ENCODE data around the gene VGF.
"Not testable (repeated sequence)": the region's sequence is repeated elsewhere in the genome, so short reads cannot be mapped to it uniquely, and the experiment has no call there.

The VGF gene

DNA sequence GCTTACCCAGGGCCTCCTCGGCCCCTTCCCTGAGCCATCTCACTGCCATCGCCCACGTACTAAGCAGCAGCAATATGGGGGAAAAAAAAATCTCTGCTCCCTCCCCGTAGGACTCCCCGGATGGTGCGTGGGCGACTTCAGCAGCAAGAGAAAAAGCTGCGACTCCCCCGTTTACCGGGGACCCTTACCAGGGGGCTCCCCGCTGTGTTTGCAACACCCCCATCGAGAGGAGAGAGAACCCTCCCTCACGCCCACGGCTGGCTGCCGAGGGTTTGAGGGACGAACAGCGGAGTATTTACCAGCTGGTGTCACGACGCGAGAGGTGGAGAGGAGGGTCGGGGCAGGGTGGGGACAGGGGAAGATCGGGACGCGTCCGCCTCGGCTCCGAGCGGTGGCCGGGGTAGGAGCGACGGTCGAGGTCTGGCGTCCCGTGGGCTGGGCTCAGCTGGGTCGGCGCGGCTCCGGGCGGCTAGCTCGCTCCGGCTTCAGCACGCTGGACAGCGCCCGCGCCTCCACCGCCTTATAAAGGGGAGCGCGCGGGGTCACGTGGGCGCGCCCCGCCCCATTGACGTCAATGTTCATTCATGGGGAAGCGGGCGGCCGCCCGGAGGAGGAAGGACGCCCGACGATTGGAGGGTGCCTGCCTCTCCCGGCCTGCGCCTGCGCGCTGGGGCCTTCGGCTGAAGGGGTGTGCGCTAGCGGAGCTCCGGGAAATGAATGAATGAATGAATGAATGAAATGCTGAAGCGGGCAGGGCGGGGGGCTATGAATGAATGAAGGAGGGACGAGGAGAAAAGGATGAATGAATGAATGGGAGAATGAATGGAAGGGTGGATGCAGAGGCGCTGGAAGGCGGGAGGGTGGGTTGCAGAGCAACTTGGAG, at the start of gene VGF:
Gene VGF (minus strand): TSS at position 495 of the 883 bp plus-strand sequence. CDS start 726 bp downstream, outside the sequence.
- DNase-seq (ENCODE audit: low read depth in 2 of 2) = peak; percentile 84 to 90

DNA sequence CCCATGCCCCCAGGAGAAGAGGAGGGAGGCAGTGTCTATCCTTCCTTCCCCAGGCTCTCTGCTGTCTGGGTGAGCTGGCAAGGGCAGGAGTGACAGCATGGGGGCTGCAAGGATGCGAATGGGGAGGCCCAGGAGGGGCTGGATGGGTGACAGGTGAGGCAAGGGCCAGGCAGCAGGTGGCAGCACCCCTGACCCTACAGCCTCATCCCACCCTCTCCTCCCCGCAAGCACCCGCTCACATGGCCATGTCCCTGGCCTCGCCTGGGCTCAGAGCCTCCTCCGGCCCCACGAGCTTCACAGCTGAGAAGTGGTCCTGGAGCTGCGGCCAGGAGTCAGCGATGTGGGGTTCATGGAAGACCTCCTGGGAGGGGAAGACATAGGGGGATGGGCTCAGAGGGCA, 46.6 kb upstream of the VGF start:
- DNase-seq (ENCODE audit: low read depth in 2 of 2) = no peak

DNA sequence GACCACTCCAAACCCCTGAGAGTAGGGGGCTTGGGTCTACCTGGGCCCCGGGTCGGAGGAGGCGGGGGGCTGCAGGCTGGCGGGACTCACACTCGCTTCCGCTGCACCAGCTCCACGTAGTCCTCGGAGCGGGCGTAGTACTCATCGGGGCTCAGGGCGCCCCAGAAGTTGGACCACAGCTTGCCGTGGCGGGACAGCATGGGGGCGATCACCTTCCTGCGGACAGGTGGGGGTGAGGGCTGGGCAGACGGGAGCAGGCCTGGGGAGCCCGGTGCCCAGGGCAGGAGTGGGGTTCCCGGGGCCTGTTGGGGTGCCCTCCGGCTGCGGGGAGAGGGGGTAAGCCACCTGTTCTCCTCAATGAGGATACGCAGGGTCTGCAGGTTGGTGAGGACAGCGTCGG, 46.1 kb upstream of the VGF start:
- DNase-seq (ENCODE audit: low read depth in 2 of 2) = no peak

DNA sequence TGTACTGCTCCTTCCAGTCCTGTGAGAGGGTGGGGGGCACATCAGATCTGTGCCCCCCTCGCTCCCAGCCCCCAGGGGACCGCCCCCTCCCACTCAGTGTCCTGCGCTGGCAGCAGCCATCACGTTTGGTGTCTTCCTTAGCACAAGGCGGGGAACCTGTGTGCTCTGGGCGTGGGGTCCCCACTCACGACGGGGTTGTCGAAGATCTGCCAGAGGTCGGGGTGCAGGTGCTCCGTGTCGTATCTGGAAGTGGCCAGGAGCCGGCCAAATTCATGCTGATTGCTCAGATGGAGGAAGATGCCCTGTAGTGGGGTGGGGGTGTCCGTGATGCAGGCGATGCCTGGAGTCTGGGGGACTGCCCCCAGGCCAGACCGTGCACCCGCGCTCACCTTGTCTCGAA, 44.8 kb upstream of the VGF start:
- no peak for DNase-seq (ENCODE audit: low read depth in 2 of 2)

DNA sequence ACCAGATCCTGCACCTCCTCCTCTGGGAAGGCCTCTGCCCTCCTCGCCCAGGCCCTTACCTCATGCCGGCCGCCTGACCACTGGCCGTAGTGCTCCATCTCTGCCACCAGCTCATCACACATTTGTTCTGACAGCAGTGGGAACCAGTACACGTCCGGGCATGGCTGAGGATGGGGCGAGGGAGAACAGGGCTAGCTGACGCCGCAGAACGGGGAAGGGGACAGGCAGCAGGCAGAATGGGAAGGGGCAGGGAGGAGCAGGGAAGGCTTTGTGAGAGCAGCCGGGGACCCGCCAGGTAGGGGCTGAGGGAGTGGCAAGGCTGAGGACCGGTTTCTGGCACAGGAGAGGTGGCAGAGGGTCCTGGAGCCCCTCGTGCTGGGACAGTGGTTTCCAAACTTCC, 43.4 kb upstream of the VGF start:
- no peak for DNase-seq (ENCODE audit: low read depth in 2 of 2)

DNA sequence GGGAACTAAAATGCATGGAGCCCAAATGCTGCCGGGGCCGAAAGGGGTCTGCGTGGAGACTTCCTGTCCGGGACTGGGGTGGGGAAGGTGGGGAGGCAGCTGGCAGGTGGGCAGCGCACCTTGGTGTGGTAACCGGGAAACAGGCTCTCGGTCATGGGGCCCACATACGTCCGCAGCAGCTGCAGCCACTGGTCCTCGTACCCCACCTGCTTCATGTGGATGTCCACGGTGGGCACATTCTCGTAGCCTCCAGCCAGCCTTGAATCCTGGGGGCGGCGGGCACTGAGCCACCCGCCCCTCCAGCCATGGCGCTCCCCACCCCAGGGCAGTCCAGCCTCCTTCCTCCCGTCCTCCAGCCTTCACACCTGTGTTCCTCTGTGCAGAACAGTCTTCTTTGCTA, 42.1 kb upstream of the VGF start:
- no peak for DNase-seq (ENCODE audit: low read depth in 2 of 2)

DNA sequence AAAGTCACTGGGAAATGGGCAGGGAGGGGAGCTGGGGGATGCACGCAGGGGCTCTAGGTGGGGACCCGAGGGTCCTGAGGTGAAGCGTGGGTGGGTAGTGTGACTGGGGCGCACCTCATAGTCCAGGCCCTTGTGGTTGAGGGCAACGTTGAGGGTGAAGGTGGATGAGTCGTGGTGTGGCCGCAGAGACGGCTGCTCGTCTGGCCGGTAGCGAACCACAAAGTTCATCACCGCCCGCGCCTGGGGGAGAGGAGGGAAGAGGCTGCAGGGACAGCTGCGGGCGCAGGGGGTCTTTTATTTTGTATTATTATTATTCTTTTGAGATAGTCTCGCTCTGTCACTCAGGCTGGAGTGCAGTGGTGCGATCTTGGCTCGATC, 41.3 kb upstream of the VGF start:
- no peak for DNase-seq (ENCODE audit: low read depth in 2 of 2)

DNA sequence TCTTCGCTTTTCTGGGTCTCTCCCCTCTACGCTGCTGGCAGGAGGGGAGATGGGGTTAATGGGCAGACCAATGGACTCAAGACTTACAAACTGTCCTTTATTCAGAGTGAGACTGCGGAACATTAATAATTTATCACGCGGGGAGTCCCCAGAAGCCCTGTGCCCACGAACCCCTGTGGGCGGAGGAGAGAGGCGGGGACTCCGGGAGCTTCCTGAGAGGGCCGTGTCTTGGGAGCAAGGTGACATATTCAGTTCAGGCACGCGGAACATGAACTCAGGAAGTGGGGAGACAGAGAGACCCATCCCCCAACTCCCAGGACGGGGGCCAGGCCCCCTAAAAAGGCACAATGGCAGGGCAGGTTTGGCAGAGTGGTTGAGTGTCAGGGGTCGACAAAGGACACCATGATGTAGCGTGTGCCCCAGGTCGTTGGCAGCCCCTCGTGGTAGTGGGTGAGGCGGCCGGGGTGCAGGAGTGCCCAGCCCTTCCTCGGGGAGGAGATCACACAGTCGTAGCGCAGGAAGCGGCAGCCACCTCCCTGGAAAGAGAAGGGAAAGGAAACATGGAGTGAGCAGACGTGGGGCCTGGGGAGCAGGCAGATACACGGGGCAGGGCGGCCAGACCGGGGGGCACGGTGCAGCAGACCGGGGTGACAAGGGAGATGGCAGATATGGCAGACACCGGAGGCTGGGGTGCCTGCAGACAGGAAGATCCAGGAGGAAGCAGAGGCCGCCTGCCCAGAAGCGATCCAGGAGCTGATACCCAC, 40.7 kb upstream of the VGF start:
- no peak for DNase-seq (ENCODE audit: low read depth in 2 of 2)

DNA sequence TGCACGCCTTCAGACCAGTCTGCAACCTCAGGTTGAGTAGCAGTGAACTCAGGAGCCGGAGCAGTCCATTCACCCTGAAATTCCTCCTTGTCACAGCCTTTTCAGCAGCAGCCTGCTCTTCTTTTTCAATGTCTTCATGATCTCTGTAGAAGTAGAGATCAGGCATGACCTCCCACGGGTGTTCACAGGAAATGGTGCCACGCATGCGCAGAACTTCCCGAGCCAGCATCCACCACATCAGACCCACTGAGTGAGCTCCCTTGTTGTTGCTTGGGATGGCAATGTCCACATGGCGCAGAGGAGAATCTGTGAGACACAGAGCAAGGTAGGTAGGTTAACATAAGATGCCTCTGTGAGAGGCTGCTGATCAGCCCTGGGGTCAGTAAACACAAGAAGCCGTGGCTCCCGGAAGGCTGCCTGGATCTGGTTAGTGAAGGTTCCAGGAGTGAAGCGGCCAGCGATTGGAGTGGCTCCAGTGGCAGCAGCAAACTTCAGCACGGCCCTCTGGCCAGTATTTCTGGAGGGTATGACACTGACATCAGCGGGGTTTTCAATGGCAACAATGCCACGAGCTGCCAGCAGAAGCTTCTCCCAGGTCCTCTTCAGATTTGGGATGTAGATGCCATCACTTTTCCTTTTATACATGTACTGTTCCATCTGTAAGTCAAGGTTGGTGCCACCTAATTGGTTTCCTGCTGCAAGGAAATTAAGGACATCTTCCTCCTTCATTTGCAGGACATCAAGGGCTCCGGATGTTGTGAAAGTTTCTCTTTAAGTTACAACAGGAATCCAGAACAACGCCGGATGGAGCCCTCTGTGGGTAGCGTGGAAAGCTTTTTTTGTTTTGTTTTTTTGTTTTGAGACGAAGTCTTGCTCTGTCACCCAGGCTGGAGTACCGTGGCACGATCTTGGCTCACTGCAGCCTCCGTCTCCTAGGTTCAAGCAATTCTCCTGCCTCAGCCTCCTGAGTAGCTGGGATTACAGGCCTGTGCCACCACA, 38.7 kb upstream of the VGF start:
- not testable (repeated sequence) for DNase-seq (ENCODE audit: low read depth in 2 of 2)

DNA sequence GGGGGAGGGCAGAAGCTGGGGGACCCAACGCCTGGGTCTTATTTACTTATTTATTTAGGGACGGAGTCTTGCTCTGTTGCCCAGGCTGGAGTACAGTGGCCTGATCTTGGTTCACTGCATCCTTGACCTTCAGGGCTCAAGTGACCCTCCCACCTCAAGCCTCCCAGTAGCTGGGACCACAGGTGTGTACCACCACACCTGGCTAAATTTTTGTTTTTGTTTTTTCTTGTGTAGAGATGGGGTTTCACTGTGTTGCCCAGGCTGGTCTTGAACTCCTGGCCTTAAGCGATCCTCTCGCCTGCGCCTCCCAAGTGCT, 37.2 kb upstream of the VGF start:
- no peak for DNase-seq (ENCODE audit: low read depth in 2 of 2)

DNA sequence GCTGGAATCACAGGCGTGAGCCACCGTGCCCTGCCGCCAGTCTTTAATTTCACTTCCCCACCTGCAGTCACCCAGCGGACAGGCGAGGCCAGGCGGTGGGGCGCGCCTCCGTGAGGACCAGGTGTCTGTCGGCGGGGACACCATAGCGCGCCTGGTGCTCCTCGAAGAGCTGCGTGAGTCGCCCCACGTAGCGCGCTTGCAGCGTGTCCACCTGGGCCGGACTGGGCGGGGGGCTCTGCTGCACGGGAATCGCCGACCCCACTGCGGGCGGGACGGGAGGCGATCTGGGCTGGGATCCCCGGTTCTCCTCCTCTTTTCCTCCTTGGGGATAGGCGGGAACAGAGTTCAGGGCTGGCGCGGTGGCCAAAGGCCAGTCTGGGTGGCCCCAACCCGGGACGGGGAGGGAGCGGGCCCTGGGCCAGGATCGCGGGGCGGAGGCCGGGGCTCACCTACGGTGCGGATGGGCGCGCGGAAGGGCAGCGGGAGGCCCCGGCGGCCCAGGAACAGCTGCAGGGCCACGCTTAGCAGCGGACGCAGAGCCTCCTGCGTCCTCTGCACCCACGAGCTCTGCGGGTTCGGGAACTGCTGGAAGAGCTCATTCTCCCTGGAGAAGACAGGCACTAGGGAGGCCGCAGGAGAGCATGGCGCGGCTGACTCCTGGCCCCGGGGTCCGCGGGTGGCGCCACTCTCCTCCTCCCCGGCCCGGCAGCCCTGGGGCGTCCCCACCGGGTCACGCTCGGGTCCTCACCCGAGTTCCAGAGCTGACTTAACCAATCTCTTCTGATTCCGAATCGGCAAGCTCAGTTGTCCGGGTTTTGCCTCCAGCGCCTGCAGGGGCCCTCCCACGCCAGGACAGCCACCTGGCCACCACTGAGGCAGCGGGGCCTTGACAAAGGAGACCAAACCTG, 36.6 kb upstream of the VGF start:
- no peak for DNase-seq (ENCODE audit: low read depth in 2 of 2)

DNA sequence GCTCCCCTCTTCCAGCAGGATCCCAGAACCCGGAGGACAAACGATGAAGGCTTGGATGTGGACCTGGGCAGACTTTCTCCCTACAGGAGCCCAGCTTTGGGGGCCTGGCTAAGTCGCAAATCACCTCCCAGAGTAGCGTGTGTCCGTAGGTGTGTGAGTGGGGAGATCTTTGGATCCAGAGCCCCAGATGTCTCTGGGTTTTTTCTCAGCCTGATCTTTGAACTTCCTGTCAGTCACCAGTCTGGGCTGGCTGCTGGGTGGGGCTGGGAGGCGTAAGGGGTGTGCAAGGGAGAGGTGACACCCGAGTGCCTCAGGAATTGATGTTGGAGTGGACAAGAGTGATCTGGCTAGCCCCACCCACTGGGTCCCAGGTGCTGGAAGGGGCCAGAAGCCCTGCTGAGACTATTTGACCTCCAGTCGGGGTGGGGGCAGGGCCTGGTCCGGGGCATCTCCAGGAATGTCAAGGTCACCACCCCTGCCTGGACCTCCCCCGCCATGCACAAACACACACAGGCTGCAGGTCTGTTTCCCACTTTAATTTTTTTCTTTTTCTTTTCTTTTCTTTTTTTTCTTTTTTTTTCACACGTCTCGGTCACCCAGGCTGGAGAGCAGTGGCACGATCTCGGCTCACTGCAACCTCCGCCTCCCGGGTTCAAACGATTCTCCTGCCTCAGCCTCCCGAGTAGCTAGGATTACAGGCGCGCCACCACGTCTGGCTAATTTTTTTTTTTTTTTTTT, 35.7 kb upstream of the VGF start, which contains the start of gene MOGAT3:
Gene MOGAT3 (minus strand): TSS at position 175 of the 738 bp plus-strand sequence. CDS start 182 bp downstream, outside the sequence.
- no peak for DNase-seq (ENCODE audit: low read depth in 2 of 2)

DNA sequence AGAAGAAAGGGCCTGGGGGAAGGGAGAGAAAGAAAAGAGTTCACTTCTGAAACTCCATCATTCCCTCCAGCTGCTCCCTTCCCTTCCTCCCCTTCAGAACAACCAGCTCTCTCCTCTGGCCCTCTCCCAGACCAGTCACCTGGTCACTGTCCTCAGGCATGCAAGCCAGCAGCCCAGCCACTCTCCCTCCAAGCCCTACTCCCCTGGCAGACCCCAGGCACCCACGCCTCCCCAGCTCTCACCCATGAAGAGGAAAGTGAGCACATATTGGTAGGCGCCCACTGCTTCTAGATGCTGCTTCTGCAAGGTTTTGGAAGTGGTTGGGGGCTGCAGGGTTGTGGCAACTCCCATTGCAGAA, 35.1 kb upstream of the VGF start:
- no peak for DNase-seq (ENCODE audit: low read depth in 2 of 2)

DNA sequence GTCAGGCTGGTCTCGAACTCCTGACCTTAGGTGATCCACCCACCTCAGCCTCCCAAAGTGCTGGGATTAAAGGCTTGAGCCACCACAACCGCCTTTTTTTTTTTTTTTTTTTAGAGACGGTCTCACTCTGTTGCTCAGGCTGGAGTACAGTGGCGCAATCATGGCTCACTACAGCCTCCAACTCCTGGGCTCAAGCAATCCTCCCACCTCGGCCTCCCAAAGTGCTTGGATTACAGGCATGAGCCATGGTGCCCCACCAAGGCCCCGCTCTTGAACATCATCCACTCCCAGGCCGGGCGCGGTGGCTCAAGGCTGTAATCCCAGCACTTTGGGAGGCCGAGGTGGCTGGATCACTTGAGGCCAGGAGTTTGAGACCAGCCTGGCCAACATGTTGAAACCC, 34.2 kb upstream of the VGF start:
- not testable (repeated sequence) for DNase-seq (ENCODE audit: low read depth in 2 of 2)

DNA sequence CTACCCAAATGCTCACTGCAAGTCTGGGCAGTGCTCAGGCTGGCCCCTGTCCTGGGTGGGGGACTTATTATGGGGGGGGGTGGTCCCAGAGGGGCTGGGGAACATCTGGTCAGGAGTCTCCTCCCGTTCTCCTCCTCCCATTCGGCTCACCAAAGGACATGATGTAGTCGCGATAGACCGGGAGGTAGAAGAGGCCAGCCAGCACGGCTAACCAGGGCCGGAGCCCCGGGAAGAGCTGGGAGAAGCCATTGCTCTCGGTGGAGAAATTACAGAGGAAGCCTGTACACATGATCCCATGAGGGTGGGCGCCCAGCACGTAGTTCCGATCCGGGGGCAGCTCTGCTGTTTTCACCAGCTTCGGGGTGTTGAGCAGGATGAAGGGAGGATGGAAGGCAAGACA, 33.1 kb upstream of the VGF start:
- no peak for DNase-seq (ENCODE audit: low read depth in 2 of 2)

DNA sequence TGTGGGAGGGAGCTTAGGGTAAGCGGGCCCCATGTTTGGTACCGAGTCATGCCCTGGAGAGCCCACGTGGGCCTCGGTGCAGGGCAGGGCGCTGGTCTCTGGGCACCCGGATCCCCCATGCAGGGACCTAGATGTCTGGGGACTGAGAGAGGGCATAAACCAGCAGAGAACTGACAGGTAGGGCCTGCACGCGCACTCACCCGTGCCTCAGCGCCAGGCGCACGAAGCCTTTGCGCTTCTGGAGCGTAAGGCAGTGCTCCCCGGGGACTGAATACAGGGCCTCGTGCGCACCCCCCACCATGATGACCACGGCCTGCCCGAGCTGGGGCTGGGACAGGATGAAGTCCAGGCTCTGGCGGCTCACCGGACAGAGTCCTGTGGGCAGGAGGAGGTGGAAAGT, 32.6 kb upstream of the VGF start:
- DNase-seq (ENCODE audit: low read depth in 2 of 2) = no peak

DNA sequence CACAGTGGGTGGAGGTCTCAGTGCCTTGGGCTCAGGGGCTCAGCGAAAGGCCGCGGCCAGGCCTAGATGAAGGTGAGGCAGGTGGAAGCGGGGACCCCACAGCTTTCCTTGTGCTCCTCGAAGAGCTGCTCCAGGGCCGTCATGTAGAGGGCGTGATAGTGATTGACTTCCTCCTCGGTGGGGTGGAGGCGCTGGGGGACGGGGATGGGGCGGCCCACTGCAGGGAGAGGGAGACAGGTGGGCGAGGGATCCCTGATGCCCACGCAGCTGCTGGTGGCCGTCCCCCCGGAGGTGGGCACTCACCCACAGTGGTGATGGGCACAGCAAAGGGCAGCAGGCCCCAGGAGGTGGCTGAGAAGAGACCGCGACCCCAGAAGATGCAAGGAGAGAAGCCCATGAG, 30.5 kb upstream of the VGF start:
- no peak for DNase-seq (ENCODE audit: low read depth in 2 of 2)

DNA sequence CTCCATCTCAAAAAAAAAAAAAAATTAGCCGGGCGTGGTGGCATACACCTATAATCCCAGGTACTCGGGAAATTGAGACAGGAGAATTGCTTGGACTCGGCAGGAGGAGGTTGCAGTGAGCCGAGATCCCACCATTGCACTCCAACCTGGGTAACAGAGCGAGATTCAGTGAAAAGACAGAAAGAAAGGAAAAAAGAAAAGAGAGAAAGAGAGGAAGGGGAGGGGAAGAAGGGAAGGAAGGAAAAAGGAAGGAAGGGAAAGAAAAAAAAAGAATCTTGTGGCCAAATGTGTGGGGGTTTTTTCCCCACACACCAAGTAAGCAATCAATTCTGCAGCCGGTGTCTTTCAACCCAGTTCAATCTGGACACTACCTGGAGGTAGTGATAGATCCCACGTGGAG, 23.7 kb upstream of the VGF start:
- DNase-seq (ENCODE audit: low read depth in 2 of 2) = no peak

DNA sequence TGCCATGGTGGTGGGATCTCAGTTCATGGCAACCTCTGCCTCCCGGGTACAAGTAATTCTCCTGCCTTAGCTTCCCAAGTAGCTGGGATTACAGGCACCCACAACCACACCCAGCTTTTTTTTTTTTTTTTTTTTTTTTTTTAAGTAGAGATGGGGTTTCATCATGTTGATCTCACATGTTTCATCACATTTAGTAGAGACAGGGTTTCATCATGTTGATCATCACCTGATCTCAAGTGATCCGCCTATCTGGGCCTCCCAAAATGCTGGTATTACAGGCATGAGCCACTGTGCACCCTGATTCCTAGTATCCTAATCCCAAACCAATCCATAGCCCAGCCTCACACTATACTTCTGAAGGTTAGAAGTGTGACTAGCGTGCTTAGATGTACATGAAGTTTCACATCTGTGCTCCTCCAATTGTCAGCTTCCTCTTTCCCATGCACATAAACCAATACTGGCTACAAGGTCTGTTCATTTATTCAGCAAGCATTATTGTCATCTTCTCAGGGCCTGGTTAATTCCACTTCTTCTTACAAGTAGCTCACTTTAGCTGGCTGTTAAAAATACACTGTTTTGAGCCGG, 21.6 kb upstream of the VGF start:
- DNase-seq (ENCODE audit: low read depth in 2 of 2) = no peak

DNA sequence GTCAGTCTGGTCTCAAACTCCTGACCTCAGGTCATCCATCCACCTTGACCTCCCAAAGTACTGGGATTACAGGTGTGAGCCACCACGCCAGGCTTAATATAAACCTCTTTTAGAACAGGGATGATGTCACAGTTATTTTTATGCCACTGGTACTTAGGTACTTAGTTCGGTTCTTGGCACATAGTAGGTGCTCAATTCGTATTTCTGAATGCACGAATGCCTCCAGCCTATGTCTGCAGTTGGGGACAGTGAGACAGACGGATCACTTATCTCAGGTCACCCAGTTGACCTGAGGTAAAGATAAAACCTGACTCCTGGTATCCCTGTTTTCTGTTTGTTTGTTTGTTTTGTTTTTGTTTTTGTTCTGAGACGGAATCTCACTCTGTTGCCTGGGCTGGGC, 20.8 kb upstream of the VGF start:
- DNase-seq (ENCODE audit: low read depth in 2 of 2) = no peak
